ENCODE results near the gene FAIM2. TPM values are rescaled to one million over a fixed set of nuclear protein-coding genes. Genes with fewer than 3 reads are reported as not detected.
A peak's percentile ranks its signal among the peaks of the same experiment; 100 is the strongest.

FAIM2 gene
- total and polyA plus RNA-seq, 7 donors = 1.2 to 12.8 (median 6.1) TPM; not detected in 1

DNA sequence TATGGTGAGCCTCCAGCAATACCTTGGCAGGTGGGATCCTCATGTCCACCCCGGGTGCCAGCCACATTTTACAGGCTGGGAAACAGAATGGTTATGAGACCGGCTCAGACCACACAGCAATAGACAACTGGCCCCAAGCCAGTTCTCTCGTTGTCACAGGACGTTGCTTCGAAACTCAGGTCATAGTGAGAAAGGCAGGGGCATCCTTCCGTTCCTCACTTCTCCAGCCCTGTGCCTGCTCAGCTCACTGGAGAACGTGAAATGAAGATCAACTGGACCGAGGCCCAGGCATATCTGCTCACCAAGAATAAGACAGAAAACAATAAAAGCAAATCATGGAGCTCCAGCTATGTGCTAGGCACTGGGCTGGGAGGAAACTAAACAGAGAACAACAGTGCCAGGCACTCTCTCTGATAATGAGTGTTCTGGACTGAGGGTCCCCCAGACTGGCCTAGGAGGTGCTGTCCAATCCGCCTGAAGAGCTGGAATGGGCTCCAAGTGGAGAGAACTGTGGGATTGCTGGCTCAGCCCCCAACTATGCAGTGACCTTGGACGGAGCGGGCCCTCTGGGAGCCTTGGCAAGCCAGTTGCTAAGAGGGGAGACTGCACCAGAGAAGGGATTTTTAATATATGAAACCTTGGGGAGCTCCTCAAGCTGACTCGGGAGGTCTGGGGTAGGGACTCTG is 18.8 kb upstream of the FAIM2 start:
- no peaks in the 10 kb centered on the region for H3K36me3 ChIP-seq
- WGBS, 2 donors = 74 to 79% methylated on average over 12 of the region's 12 CpGs
- H3K4me3 ChIP-seq = no peak overlapping the region
- H3K27ac ChIP-seq = peak overlapping the region in 2 of 4 donors; percentile 5 to 52
- no peak for DNase-seq
- no peaks in the 10 kb centered on the region for H3K9me3 ChIP-seq
- H3K27me3 ChIP-seq = peaks cover 0 to 4% (median 0%) of the 10 kb centered on the region in 3 donors
- TF ChIP-seq, protein P1, sequence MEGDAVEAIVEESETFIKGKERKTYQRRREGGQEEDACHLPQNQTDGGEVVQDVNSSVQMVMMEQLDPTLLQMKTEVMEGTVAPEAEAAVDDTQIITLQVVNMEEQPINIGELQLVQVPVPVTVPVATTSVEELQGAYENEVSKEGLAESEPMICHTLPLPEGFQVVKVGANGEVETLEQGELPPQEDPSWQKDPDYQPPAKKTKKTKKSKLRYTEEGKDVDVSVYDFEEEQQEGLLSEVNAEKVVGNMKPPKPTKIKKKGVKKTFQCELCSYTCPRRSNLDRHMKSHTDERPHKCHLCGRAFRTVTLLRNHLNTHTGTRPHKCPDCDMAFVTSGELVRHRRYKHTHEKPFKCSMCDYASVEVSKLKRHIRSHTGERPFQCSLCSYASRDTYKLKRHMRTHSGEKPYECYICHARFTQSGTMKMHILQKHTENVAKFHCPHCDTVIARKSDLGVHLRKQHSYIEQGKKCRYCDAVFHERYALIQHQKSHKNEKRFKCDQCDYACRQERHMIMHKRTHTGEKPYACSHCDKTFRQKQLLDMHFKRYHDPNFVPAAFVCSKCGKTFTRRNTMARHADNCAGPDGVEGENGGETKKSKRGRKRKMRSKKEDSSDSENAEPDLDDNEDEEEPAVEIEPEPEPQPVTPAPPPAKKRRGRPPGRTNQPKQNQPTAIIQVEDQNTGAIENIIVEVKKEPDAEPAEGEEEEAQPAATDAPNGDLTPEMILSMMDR (IDR thresholded peaks at IDR 0.05) = no peak
- TF ChIP-seq EP300 (IDR thresholded peaks at IDR 0.05) (no peak), POLR2A (IDR thresholded peaks at IDR 0.05) (no peak), POLR2AphosphoS5 (IDR thresholded peaks at IDR 0.05) (no peak)
- intact Hi-C loops (cut with DNase I) = no loop called here
- no peaks in the 10 kb centered on the region for H3K4me1 ChIP-seq

DNA sequence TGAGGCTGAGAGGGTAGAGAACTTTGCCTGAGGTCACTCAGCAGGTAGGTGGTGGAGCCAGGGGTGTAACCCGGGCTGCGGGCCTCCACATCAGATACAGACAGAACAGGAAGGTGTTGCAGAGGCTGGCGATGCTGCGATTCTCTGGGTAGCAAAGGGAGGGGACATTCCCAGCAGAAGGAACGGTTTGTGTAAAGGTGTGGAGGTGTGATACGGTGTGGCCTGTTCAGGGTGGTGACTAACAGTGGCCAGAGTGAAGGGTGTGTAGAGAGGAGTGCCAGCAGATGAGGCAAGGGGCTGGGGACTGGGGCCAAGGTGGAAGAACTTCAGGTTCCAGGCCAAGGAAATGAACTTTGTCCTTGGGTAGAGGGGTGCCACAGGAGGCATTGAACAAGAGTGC is 18.2 kb upstream of the FAIM2 start:
- TF ChIP-seq, protein P1 (IDR thresholded peaks at IDR 0.05) = no peak
- TF ChIP-seq POLR2A (IDR thresholded peaks at IDR 0.05) (no peak), POLR2AphosphoS5 (IDR thresholded peaks at IDR 0.05) (no peak), EP300 (IDR thresholded peaks at IDR 0.05) (no peak)
- Histone ChIP-seq H3K36me3 (no peaks in the 10 kb centered on the region), H3K4me1 (no peaks in the 10 kb centered on the region), H3K27me3 (peaks cover 0 to 5% (median 0%) of the 10 kb centered on the region in 3 donors), H3K27ac (peak overlapping the region in 1 of 4 donors; percentile 52), H3K9me3 (no peaks in the 10 kb centered on the region), H3K4me3 (no peak overlapping the region)
- WGBS, 2 donors = 43 to 60% methylated on average over 6 of the region's 6 CpGs
- intact Hi-C loops (cut with DNase I) = no loop called here
- no peak for DNase-seq

DNA sequence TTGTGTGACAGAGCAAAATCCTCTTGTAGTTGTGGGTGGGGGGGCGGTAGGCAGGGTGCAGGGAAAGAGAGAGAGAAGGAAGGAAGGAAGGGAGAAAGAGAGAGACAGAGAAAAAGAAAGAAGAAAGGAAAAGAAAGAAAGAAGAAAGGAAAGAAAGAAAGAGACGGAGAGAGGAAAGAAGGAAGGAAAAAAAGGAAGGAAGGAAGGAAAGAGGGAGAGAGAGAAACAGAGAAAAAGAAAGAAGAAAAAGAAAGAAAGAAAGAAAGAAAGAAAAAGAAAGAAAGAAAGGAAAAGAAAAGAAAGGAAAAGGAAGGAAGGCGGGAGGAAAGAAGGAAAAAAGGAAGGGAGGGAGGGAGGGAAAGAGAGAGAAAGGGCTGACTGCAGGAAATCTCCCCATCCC is 17.6 kb upstream of the FAIM2 start:
- intact Hi-C loops (cut with DNase I) = no loop called here
- no peak for DNase-seq

DNA sequence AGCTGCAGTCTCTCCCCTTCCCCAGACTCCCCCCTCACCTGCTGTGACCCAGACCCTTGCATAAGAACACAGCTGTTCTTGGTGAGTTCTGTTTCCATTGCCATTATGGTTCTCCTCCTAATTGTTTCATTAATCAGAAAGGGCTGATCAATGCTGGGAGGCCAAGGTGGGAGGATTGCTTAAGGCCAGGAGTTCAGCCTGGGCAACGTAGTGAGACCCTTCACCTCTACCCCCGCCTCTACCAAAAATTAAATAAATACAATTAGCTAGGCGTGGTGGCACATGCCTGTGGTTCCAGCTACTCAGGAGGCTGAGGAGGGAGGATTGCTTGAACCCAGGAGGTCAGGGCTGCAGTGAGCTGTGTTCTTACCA is 17.2 kb upstream of the FAIM2 start:
- no peak for DNase-seq
- 46 to 71% methylated on average over 3 of the region's 3 CpGs for WGBS, 2 donors
- peaks cover 0 to 5% (median 0%) of the 10 kb centered on the region in 3 donors for H3K27me3 ChIP-seq
- TF ChIP-seq, protein P1 (IDR thresholded peaks at IDR 0.05) = no peak
- TF ChIP-seq POLR2AphosphoS5 (IDR thresholded peaks at IDR 0.05) (no peak), POLR2A (IDR thresholded peaks at IDR 0.05) (no peak), EP300 (IDR thresholded peaks at IDR 0.05) (no peak)
- H3K4me1 ChIP-seq = no peaks in the 10 kb centered on the region
- no peaks in the 10 kb centered on the region for H3K9me3 ChIP-seq
- H3K36me3 ChIP-seq = no peaks in the 10 kb centered on the region
- intact Hi-C loops (cut with DNase I) = no loop called here
- H3K27ac ChIP-seq = no peak overlapping the region
- H3K4me3 ChIP-seq = no peak overlapping the region

More for the DNA sequence above, 17.6 kb upstream of the FAIM2 start:
- TF ChIP-seq EP300 (IDR thresholded peaks at IDR 0.05) (no peak), POLR2A (IDR thresholded peaks at IDR 0.05) (no peak), POLR2AphosphoS5 (IDR thresholded peaks at IDR 0.05) (no peak)
- TF ChIP-seq, protein P1 (IDR thresholded peaks at IDR 0.05) = no peak
- no peaks in the 10 kb centered on the region for H3K9me3 ChIP-seq
- no peak overlapping the region for H3K4me3 ChIP-seq
- H3K27ac ChIP-seq = no peak overlapping the region
- no peaks in the 10 kb centered on the region for H3K36me3 ChIP-seq
- 71 to 73% methylated on average over 3 of the region's 3 CpGs for WGBS, 2 donors
- H3K4me1 ChIP-seq = no peaks in the 10 kb centered on the region
- peaks cover 0 to 5% (median 0%) of the 10 kb centered on the region in 3 donors for H3K27me3 ChIP-seq
